Neural progenitor cell (in vitro differentiated cells): Measurements from ENCODE around the gene FGFR3. TPM values are rescaled to one million over a fixed set of nuclear protein-coding genes. Genes with fewer than 3 reads are reported as not detected.

Experiments used
- DNase-seq: peaks from one replicate; pipeline ENCODE4 v3.0.0-alpha.2; 2016; ENCODE audit warnings: low spot score
- H2AFZ ChIP-seq: fragments of 200-600 bp; sonication (generic); replicated peaks from 2 replicates; pipeline ENCODE4 v1.6.1; 2016; ENCODE audit warnings: antibody characterized with exemption
- H3F3A ChIP-seq: fragments of 200-600 bp; sonication (generic); 2 replicates; pipeline ENCODE4 v1.6.1; 2016; ENCODE audit warnings: antibody characterized with exemption, low read depth
- H3K27ac ChIP-seq: fragments of 200-600 bp; sonication (generic); 2 replicates; pipeline ENCODE4 v1.5.1; 2016; ENCODE audit warnings: mild to moderate bottlenecking
- H3K27me3 ChIP-seq: fragments of 200-600 bp; sonication (generic); 2 replicates; pipeline ENCODE4 v1.6.1; 2016; ENCODE audit warnings: mild to moderate bottlenecking, moderate library complexity
- H3K36me3 ChIP-seq: fragments of 200-600 bp; sonication (generic); 2 replicates; pipeline ENCODE4 v1.5.1; 2016
- H3K4me1 ChIP-seq: fragments of 200-600 bp; sonication (generic); 2 replicates; pipeline ENCODE4 v1.6.1; 2016; ENCODE audit warnings: mixed run types
- H3K4me2 ChIP-seq: fragments of 200-600 bp; sonication (generic); 2 replicates; pipeline ENCODE4 v1.6.1; 2016
- H3K4me3 ChIP-seq: fragments of 200-600 bp; sonication (generic); 2 replicates; pipeline ENCODE4 v1.5.1; 2016
- H3K79me2 ChIP-seq: fragments of 200-600 bp; sonication (generic); 2 replicates; pipeline ENCODE4 v1.6.1; 2016; ENCODE audit warnings: low read depth
- H3K9ac ChIP-seq: fragments of 200-600 bp; sonication (generic); 2 replicates; pipeline ENCODE4 v1.6.1; 2016
- H3K9me3 ChIP-seq: fragments of 200-600 bp; sonication (generic); 2 replicates; pipeline ENCODE4 v1.5.1; 2016; ENCODE audit warnings: low read depth
- H4K20me1 ChIP-seq: fragments of 200-600 bp; sonication (generic); 2 replicates; pipeline ENCODE4 v1.6.1; 2016; ENCODE audit warnings: low read depth
- H3K27ac Mint-ChIP-seq: 3 replicates; pipeline ENCODE4 v1.8.0; 2021; ENCODE audit warnings: mixed read lengths
- H3K27me3 Mint-ChIP-seq: 2 replicates; pipeline ENCODE4 v1.8.0; 2022; ENCODE audit warnings: low read depth, mild to moderate bottlenecking, inconsistent platforms, moderate library complexity, mixed read lengths; ENCODE audit not compliant: insufficient read depth
- H3K36me3 Mint-ChIP-seq: 3 replicates; pipeline ENCODE4 v1.8.0; 2021; ENCODE audit warnings: mixed read lengths
- H3K4me1 Mint-ChIP-seq: 3 replicates; pipeline ENCODE4 v1.8.0; 2021; ENCODE audit warnings: mixed read lengths
- H3K4me3 Mint-ChIP-seq: 3 replicates; pipeline ENCODE4 v1.8.0; 2021; ENCODE audit warnings: mild to moderate bottlenecking, moderate library complexity, mixed read lengths
- H3K9me3 Mint-ChIP-seq: 3 replicates; pipeline ENCODE4 v1.8.0; 2020; ENCODE audit warnings: mixed read lengths
- EZH2 ChIP-seq: fragments of 200-600 bp; sonication (generic); IDR thresholded peaks from 2 replicates; pipeline ENCODE4 v1.6.1; 2017; ENCODE audit warnings: antibody characterized with exemption, mild to moderate bottlenecking, moderate library complexity
- EZH2phosphoT487 ChIP-seq: fragments of 200-600 bp; sonication (generic); IDR thresholded peaks from 2 replicates; pipeline ENCODE4 v1.6.1; 2017; ENCODE audit warnings: antibody characterized with exemption
- total RNA-seq: library from RNA; depleted of rRNA; stranded (reverse); fragments of >200 nt; gene quantifications from 2 replicates; pipeline ENCODE4 v1.2.3, GENCODE V29; 2015; ENCODE audit warnings: low replicate concordance
- TF ChIP-seq, protein P1 (sequence below): fragments of 200-600 bp; sonication (generic); IDR thresholded peaks from 2 replicates; pipeline ENCODE4 v1.5.1; 2017; ENCODE audit warnings: antibody characterized with exemption, mild to moderate bottlenecking

FGFR3 gene
- total RNA-seq, 1 donor from 2014 or later = 4.8 TPM

DNA sequence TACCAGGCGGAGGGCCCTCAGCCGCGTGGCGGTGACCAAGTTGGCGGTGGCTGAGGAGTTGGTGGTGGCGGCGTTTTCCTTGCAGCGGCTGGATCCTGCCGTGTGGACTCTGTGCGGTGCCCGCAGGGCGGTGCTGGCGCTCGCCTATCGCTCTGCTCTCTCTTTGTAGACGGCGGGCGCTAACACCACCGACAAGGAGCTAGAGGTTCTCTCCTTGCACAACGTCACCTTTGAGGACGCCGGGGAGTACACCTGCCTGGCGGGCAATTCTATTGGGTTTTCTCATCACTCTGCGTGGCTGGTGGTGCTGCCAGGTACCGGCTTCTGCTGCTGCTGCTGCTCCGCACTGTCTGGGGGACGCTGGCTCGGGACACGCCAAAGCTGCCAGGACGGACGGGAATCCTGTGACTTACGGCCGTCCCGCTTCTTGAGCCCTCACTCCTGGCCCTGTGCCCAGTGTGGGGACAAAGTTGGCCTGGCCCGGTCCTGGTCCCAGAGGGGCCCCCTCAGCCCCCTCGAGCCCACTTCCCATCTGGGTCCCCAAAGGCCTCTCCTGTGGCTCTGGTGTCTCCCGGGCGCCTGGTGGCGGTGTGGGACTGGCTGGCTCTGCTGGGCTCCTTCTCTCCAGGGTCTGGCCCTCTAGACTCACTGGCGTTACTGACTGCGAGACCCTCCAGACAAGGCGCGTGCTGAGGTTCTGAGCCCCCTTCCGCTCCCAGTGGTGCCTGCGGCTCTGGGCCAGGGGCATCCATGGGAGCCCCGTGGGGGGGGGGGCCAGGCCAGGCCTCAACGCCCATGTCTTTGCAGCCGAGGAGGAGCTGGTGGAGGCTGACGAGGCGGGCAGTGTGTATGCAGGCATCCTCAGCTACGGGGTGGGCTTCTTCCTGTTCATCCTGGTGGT, 10.7 kb downstream of the FGFR3 start:
- Mint-ChIP-seq H3K4me1 (peaks cover 1% of the 10 kb centered on the region), H3K9me3 (no peaks in the 10 kb centered on the region), H3K4me3 (no peak overlapping the region), H3K27me3 (peaks cover under 1% of the 10 kb centered on the region), H3K27ac (no peak overlapping the region), H3K36me3 (peaks cover 1% of the 10 kb centered on the region)
- no peaks in the 10 kb centered on the region for H3K4me1 ChIP-seq
- no peak overlapping the region for H2AFZ ChIP-seq
- no peak overlapping the region for H3K4me2 ChIP-seq
- no peak overlapping the region for H3K9ac ChIP-seq
- H3K36me3 ChIP-seq = no peaks in the 10 kb centered on the region
- H3K27me3 ChIP-seq = no peaks in the 10 kb centered on the region
- TF ChIP-seq, protein P1, sequence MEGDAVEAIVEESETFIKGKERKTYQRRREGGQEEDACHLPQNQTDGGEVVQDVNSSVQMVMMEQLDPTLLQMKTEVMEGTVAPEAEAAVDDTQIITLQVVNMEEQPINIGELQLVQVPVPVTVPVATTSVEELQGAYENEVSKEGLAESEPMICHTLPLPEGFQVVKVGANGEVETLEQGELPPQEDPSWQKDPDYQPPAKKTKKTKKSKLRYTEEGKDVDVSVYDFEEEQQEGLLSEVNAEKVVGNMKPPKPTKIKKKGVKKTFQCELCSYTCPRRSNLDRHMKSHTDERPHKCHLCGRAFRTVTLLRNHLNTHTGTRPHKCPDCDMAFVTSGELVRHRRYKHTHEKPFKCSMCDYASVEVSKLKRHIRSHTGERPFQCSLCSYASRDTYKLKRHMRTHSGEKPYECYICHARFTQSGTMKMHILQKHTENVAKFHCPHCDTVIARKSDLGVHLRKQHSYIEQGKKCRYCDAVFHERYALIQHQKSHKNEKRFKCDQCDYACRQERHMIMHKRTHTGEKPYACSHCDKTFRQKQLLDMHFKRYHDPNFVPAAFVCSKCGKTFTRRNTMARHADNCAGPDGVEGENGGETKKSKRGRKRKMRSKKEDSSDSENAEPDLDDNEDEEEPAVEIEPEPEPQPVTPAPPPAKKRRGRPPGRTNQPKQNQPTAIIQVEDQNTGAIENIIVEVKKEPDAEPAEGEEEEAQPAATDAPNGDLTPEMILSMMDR = no peak
- TF ChIP-seq EZH2phosphoT487 (no peak), EZH2 (no peak)
- H4K20me1 ChIP-seq = peaks cover 4% of the 10 kb centered on the region
- no peaks in the 10 kb centered on the region for H3K79me2 ChIP-seq
- H3K9me3 ChIP-seq = no peaks in the 10 kb centered on the region
- no peak for DNase-seq
- H3F3A ChIP-seq = peaks cover 6% of the 10 kb centered on the region
- H3K27ac ChIP-seq = no peak overlapping the region
- H3K4me3 ChIP-seq = no peak overlapping the region

GRCh38 chr4:1804638-1805492, 11.8 kb downstream of the FGFR3 start:
- no peaks in the 10 kb centered on the region for H3K9me3 ChIP-seq
- H3K27me3 Mint-ChIP-seq = peaks cover 2% of the 10 kb centered on the region
- H3K36me3 ChIP-seq = no peaks in the 10 kb centered on the region
- no peak overlapping the region for H2AFZ ChIP-seq
- H4K20me1 ChIP-seq = peaks cover 9% of the 10 kb centered on the region
- H3K79me2 ChIP-seq = no peaks in the 10 kb centered on the region
- H3K27ac ChIP-seq = no peak overlapping the region
- peaks cover 12% of the 10 kb centered on the region for H3F3A ChIP-seq
- no peaks in the 10 kb centered on the region for H3K4me1 ChIP-seq
- H3K9ac ChIP-seq = no peak overlapping the region
- no peak for TF ChIP-seq EZH2
- no peak for TF ChIP-seq EZH2phosphoT487
- no peaks in the 10 kb centered on the region for H3K9me3 Mint-ChIP-seq
- no peak overlapping the region for H3K27ac Mint-ChIP-seq
- H3K4me3 Mint-ChIP-seq = no peak overlapping the region
- H3K27me3 ChIP-seq = no peaks in the 10 kb centered on the region
- DNase-seq = no peak
- no peaks in the 10 kb centered on the region for H3K4me1 Mint-ChIP-seq
- no peak overlapping the region for H3K4me2 ChIP-seq
- no peaks in the 10 kb centered on the region for H3K36me3 Mint-ChIP-seq
- H3K4me3 ChIP-seq = no peak overlapping the region

DNA sequence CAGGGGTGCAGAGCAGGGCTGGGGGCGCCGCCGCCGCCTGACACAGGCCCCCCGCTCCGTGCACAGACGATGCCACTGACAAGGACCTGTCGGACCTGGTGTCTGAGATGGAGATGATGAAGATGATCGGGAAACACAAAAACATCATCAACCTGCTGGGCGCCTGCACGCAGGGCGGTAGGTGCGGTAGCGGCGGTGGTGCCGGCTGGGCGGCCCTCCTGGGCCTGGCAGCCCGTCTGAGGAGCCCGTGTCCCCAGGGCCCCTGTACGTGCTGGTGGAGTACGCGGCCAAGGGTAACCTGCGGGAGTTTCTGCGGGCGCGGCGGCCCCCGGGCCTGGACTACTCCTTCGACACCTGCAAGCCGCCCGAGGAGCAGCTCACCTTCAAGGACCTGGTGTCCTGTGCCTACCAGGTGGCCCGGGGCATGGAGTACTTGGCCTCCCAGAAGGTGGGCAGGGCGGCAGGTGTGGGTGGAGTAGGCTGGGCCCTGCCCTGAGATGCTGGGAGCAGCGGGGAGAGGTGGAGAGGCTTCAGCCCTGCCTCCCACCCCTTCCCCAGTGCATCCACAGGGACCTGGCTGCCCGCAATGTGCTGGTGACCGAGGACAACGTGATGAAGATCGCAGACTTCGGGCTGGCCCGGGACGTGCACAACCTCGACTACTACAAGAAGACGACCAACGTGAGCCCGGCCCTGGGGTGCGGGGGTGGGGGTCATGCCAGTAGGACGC, 12.6 kb downstream of the FGFR3 start:
- Histone ChIP-seq H3K4me3 (no peak overlapping the region), H3K9ac (no peak overlapping the region), H3K36me3 (no peaks in the 10 kb centered on the region), H3K27ac (no peak overlapping the region), H3F3A (peaks cover 12% of the 10 kb centered on the region), H3K9me3 (no peaks in the 10 kb centered on the region), H3K79me2 (no peaks in the 10 kb centered on the region), H3K4me2 (no peak overlapping the region), H4K20me1 (peaks cover 9% of the 10 kb centered on the region), H2AFZ (no peak overlapping the region), H3K27me3 (no peaks in the 10 kb centered on the region), H3K4me1 (no peaks in the 10 kb centered on the region)
- TF ChIP-seq EZH2phosphoT487 = no peak
- TF ChIP-seq, protein P1 = no peak
- no peak for TF ChIP-seq EZH2
- H3K36me3 Mint-ChIP-seq = no peaks in the 10 kb centered on the region
- H3K27me3 Mint-ChIP-seq = peaks cover 2% of the 10 kb centered on the region
- no peaks in the 10 kb centered on the region for H3K4me1 Mint-ChIP-seq
- DNase-seq = no peak
- H3K9me3 Mint-ChIP-seq = no peaks in the 10 kb centered on the region
- H3K4me3 Mint-ChIP-seq = no peak overlapping the region
- no peak overlapping the region for H3K27ac Mint-ChIP-seq
